G401.6 (cell line): ENCODE measurements around the gene MEGF6.

ENCODE experiments used
- FAIRE-seq: peaks from 2 replicates; lab custom pipeline; 2012; peaks lifted over from hg19 to GRCh38; lab: Jason Lieb, UNC

MEGF6 gene

GRCh38 chr1:3553166-3553939 lies 58.0 kb downstream of the MEGF6 start:
- FAIRE-seq, result no peak

DNA sequence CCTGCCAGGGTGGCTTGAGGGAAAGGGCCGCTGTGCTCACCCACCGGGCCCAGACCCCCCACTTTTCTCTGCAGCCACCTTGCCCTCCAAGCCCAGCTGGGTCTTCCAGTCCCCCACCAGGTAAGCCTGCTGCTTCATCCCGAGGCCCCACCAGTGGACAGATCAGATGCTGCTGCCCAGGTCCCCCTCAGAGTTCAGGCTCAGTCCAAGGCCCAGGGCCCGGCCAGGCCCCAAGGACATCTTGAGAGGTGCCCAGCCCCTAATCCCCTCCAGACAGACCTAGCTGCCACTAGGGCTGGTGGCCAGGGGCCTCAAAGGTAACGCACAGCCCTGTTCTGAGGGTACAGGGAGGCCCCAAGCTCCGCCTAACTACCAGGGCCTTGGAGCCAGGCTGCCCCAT lies 58.6 kb downstream of the MEGF6 start:
- no peak for FAIRE-seq

- no peak for FAIRE-seq
These were observed 59.1 kb downstream of the MEGF6 start for GRCh38 chr1:3552176-3552575.

DNA sequence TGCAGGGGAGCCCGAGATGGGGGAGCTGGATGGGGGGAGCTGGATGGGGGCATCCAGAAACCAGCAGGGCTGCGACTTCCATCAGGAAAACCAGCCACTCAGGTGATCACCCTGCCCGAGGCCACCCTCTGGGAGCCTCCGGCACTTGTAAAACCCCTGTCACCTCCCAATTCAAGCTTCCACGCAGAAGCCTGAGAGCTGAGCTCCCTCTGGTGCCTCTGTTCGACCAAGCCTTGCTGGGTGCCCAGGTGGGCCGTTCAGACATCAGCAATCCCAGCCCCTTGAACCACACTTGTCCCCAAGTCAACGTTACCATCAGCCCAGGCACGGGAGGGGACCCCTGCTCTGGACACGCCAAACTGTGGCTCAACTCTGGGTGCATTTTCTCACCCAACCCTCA lies 59.6 kb downstream of the MEGF6 start:
- no peak for FAIRE-seq

DNA sequence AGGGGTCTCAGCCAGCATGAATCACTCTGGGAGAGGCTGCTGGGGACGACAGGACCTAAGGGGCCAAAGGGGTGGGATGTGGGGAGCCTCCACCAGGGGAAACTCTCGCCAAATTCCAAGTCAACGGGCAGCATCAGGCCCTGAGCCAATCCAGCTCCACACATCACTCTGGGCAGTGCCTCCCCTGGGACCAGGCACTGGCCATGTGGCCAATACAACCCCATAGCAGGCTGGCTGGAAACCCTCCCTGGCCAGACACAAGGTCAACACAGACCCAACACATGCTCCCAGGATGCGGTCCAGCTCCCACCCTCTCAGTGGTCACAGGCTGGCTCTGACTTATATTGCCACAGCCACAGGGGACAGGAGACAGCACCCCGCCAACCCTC lies 60.0 kb downstream of the MEGF6 start:
- FAIRE-seq, result no peak

DNA sequence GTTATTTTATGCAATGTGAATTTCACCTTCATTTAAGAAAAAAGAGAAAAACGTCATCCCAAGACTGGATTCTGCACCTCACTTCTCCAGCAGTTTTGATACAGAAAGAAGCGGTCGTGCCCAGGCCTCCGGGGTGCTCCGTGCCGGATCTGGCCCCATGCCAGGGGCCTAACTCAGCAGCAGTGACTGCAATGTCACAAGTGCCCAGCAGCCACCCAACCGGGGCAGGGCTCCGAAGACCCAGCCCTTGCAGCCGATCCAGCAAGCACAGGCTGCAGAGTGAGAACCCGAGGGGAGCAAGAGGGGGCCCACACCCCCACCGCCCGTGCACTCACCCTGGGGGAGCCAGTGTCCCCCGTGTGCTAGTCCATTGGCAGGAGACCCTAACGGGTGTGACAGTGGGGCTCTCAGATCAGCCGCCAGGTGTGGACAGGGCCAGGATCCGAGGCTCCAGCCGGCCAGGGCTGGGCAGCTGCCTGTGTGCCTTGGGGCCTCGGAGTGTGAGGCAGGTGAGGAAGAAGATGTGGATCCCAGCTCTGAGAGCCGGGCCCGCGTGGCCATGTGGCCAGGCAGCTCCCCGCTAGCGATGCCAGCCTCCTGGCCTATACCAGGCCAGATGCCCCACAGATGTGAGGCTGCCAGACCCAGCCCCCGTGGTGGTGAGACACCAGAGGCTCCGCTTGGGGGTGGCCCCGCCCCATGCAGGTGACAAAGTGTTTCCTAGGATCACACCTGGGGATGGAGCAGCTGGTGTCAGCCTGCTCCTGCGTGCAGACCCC lies 60.6 kb downstream of the MEGF6 start:
- no peak for FAIRE-seq

DNA sequence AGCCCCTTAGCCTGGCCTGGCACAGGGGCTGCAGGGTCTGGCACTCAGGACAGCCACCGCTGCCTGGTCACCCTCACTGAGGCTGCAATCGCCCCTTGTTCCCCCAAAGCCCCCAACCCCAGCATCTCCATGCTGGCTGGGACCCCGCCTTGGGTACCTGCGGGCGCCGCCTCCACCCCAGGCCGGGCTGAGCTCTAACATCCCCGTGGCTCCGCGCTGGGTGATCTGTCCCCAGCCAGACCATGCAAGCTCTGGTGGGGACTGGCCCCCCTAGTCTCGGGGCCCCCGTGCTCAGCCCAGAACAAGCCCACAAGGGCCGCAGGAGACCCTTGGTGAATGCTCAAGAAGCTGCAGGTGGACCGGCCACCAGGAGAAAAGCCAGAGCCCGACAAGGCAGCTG lies 62.4 kb downstream of the MEGF6 start:
- FAIRE-seq, result no peak

GRCh38 chr1:3548156-3548893 lies 63.0 kb downstream of the MEGF6 start:
- no peak for FAIRE-seq

DNA sequence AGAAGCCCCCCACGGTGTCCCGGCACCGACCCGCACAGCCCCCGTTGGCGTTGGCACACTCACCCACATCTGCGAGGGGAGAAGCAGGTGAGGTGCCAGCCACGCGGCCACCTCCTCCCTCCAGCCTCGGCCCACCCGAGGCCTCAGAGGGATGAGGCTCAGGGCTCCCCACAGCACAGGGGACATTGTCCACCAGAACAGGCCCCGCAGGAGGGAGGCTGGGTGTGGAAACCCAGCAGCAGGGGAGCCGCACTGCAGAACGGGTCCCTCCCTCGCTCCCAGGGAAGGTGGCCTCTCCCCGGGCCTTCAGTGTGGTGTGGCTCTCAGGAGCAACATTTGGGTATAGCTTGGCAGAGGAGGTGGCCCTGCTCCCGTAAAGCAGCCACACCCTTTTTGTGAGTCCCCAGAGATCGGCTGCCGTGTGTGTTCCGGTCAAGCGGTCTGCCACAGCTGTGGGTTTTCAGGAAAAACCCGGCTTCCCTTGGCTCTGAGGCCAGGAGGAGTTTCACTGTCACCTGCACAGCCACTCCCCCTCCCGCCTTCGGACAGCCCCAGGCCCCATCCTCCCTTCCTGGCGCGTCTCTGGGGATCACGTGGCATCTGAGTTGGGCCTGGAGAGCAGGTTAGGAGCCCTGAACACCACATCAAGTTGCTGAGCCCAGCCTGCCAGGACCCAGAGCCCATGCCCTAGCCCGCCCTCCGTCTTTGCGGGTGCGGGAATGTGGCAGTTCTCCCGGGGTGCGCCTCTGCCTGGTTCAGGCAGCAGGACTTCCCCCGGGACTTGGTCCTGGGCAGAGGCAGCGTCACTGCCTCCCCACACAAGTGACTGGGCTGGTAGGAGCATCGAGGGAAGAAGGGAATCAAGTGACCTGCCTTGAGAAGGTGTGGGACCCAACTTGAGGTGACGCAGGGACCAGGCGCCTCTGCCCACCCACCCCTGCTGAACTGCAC lies 64.0 kb downstream of the MEGF6 start:
- no peak for FAIRE-seq

GRCh38 chr1:3546048-3546384 lies 65.3 kb downstream of the MEGF6 start:
- no peak for FAIRE-seq

DNA sequence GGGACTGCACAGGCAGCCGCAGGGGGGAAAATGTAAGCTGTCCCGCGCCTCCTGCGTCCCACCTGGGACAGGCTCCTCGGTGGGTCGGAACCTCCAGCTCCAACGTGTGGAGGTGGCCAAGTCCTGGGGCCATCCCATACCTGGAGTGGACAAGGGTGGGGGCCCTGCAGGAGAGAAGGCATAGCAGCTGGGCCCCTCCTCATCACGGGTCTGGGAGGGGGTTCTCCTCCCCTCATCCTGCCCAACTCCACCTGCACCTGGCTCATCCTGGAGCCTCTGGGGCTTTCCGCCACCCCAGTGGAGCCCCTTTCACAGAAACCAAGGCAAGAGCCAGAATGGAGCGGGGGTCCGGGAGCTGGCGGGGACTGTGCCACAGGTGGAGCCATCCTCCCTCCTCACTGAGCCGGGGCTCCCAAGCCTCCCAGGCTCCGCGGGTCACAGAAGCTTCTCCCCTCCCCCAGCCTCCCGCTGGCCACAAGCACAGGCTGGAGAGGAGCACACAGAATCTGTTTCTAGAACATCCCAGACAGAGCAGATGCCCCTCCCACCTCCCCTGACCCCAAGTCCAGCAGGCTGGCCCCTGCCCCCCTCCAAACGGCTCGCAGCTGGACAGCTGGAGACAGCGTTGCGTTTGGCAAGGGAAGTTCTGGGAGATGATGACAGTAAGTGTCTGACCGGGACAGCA lies 65.8 kb downstream of the MEGF6 start:
- no peak for FAIRE-seq

DNA sequence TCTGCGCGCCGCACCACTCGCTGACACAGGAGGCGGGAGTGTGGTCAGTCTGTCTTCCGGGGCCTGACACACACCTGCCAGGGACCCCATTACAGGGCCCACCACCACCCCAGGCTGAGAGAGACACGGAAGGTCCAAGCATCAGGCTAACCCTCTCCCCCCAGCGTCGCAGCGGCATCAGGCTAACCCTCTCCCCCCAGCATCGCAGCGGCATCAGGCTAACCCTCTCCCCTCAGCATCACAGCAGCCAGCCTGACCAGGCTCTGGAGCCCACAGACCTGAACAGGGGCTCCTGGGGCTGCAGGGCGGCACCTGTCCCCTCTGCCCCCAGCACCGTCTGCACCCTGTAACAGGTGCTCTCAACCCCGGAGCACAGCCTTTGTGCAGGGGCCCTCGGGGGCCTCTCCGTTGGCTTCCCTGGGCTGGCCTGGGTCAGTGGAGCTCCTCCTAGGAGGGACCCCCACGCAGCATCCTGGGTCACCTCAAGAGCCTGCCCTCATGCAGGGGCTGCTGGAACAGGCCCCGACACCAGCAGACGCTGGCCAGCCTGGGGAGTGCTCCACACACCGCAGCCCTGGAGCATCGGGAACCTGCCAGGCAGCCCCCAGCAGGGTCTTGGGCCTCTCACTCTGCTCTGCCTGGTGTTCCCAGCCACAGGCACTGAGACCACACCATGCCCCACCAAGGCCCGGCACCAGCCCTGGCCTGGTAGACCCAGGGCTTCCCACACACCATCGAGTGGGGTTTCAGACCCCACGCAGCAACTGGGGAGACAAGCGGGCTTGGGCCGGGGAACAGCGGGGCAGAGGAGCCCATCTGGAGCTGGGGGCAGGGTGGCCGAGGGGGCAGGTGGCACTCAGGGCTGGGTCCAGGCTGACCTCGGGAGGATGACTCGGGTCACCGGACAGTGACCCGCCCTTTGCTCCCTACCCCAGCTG lies 67.0 kb downstream of the MEGF6 start:
- FAIRE-seq, result no peak

GRCh38 chr1:3543076-3544039 lies 68.0 kb downstream of the MEGF6 start:
- no peak for FAIRE-seq

- no peak for FAIRE-seq
These were observed 68.6 kb downstream of the MEGF6 start for GRCh38 chr1:3542676-3543075.

DNA sequence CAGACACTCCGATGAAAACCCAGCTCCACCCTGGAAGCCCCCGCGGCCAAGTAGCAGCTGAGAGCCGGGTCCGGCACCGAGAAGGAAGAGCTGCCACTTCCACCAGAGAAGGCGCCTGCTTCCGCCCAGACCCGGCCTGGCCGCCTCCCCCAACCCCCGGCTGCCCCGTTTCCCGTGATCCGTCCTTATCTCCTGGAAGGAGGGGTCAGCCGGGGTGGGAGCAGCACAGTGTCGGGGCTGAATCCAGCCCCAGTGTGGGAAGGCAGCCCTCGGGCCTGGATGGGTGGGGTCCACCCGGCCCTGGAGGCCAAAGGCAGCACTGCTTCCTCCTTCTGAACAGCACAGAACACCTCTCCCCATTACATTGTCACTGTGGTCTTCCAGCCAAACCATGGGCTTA lies 69.4 kb downstream of the MEGF6 start:
- FAIRE-seq, result no peak

DNA sequence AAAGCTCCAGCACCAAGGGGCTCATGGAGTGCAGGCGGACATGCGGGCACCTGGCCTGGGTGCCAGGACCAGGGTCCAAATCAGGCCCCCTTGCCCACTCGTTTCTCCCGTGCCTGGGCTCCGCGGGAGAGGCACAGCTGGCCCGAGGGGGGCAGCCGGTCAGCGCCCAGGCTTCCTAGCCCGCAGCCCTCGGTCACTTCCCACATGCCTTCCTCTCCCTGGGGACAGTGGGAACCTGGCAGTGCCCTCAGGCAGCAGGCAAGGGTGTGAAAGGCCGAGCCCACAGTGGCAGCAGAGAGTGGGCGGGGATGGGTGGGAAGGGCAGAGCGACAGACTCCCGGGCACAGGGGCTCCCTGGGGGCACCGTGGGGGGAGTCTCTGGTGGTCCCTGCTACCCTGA lies 69.8 kb downstream of the MEGF6 start:
- FAIRE-seq, result no peak

- FAIRE-seq, result no peak
These were observed 70.4 kb downstream of the MEGF6 start for GRCh38 chr1:3540876-3541275.

- FAIRE-seq, result no peak
These were observed 71.4 kb downstream of the MEGF6 start for GRCh38 chr1:3539707-3540425.

- FAIRE-seq, result no peak
These were observed 73.9 kb downstream of the MEGF6 start for GRCh38 chr1:3537359-3537758.
